Ishikawa (cell line): ENCODE data around the gene MNS1.

Source experiments
- CEBPB ChIP-seq: IDR thresholded peaks from 2 replicates; pipeline ENCODE4 v1.6.1; 2012
- CREB1 ChIP-seq: IDR thresholded peaks from 2 replicates; pipeline ENCODE4 v1.6.1; 2012; ENCODE audit warnings: low read depth
- EGR1 ChIP-seq: IDR thresholded peaks from 2 replicates; pipeline ENCODE4 v1.6.1; 2012
- EP300 ChIP-seq: IDR thresholded peaks from 2 replicates; pipeline ENCODE4 v1.6.1; 2012; ENCODE audit warnings: borderline replicate concordance
- FOXM1 ChIP-seq: IDR thresholded peaks from 2 replicates; pipeline ENCODE4 v1.6.1; 2012; ENCODE audit warnings: low read depth, borderline replicate concordance
- MAX ChIP-seq: IDR thresholded peaks from 2 replicates; pipeline ENCODE4 v1.6.1; 2012
- NFIC ChIP-seq: IDR thresholded peaks from 2 replicates; pipeline ENCODE4 v1.6.1; 2012
- RAD21 ChIP-seq: IDR thresholded peaks from 2 replicates; pipeline ENCODE4 v1.6.1; 2012; ENCODE audit warnings: low read depth
- REST ChIP-seq: IDR thresholded peaks from 2 replicates; pipeline ENCODE4 v1.6.1; 2012; ENCODE audit warnings: low read depth, mild to moderate bottlenecking
- TAF1 ChIP-seq: IDR thresholded peaks from 2 replicates; pipeline ENCODE4 v1.6.1; 2012; ENCODE audit warnings: low read depth, mild to moderate bottlenecking
- TCF12 ChIP-seq: IDR thresholded peaks from 2 replicates; pipeline ENCODE4 v1.6.1; 2012; ENCODE audit warnings: low read depth
- TEAD4 ChIP-seq: IDR thresholded peaks from 2 replicates; pipeline ENCODE4 v1.6.1; 2012
- YY1 ChIP-seq: IDR thresholded peaks from 2 replicates; pipeline ENCODE4 v1.6.1; 2012; ENCODE audit warnings: low read depth
- ZBTB7A ChIP-seq: IDR thresholded peaks from 2 replicates; pipeline ENCODE4 v1.6.1; 2012; ENCODE audit warnings: low read depth
- TF ChIP-seq, protein P1 (sequence below): IDR thresholded peaks from 2 replicates; pipeline ENCODE4 v1.6.1; 2012

The MNS1 gene

DNA sequence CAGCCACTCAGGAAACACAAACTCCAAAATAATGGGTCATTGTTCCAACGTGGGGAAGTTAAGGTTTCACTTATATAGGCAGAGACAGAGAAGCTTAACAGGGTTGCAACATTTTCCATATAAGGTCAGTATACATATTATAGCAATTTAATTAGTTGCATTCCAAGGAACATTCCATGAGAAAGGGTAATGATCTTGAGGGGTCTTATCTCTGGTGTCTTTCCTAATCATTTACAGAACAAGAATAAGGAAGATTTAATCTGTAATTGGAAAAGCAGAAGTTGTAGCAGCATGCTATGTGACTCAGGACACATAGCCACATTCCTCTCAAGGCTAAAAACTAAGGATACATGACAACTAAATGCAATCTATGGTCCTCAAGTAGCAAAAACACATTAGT lies 4.9 kb downstream of the MNS1 start:
- no peak for TF ChIP-seq TCF12
- TF ChIP-seq ZBTB7A = no peak
- TF ChIP-seq TAF1 = no peak
- TF ChIP-seq FOXM1 = no peak
- TF ChIP-seq YY1 = no peak
- no peak for TF ChIP-seq REST
- no peak for TF ChIP-seq RAD21
- no peak for TF ChIP-seq MAX
- TF ChIP-seq CEBPB = no peak
- TF ChIP-seq EGR1 = no peak
- TF ChIP-seq, protein P1, sequence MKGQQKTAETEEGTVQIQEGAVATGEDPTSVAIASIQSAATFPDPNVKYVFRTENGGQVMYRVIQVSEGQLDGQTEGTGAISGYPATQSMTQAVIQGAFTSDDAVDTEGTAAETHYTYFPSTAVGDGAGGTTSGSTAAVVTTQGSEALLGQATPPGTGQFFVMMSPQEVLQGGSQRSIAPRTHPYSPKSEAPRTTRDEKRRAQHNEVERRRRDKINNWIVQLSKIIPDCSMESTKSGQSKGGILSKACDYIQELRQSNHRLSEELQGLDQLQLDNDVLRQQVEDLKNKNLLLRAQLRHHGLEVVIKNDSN = no peak
- no peak for TF ChIP-seq EP300
- TF ChIP-seq TEAD4 = no peak
- no peak for TF ChIP-seq CREB1

DNA sequence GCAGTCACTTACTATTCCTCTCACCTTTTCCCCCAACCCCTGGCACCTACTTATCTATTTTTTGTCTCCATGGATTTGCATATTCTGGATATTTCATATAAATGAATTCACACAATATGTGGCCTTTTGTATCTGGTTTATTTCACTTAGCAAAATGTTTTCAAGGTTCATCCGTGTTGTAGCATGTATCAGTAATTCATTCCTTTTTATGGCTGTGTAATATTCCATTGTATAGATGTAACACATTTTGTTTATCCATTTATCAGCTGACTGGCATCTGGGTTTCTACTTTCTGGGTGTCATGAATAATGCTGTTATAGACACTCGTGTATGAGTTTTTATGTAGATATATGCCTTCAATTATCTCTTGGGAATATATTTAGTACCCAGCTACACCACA lies 5.8 kb downstream of the MNS1 start:
- TF ChIP-seq MAX = no peak
- TF ChIP-seq TCF12 = no peak
- no peak for TF ChIP-seq CEBPB
- TF ChIP-seq NFIC = no peak
- TF ChIP-seq YY1 = no peak

DNA sequence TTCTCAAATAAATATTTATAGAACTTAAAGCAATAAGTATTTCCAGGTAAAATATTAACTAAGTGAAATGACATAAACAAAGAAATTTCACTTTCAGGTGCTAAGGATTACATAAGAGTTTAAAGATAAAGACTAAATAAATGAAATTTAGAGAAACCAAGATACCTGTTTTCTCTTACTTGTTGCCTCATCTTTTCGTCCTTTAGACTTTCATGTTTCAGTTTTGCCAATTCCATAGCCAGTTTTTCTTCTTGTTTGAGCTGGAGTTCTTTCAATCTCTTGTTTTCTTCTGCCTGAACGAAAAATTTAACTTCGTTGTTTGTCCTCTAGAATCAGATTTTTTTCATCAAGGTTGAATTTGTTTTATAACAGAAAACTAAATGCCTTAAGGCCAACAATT lies 8.7 kb downstream of the MNS1 start:
- no peak for TF ChIP-seq CEBPB
- TF ChIP-seq REST = no peak
- TF ChIP-seq EP300 = no peak
- TF ChIP-seq TAF1 = no peak
- no peak for TF ChIP-seq CREB1
- no peak for TF ChIP-seq ZBTB7A
- no peak for TF ChIP-seq RAD21
- TF ChIP-seq TCF12 = no peak
- TF ChIP-seq, protein P1 = no peak
- no peak for TF ChIP-seq EGR1
- no peak for TF ChIP-seq TEAD4
- TF ChIP-seq NFIC = no peak
- TF ChIP-seq YY1 = no peak

DNA sequence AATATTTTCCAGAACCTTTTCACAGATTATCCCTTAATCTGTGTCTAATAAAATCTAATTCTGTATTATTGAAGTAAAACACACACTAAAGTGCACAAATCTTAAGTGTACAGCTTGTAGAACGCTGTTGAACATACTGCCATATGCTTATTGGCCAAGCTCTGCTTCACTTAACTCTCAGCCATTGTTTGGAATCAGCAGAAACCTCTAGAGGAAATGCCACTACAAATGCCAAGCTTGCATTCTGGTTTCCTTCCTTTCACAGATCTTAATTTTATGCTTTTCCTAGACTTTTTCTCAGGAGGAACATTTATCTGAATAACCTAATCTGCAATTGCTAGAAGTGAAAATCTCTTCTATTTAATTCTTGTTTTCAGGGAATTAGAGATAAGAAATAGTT lies 10.1 kb downstream of the MNS1 start:
- TF ChIP-seq CEBPB (no peak), TEAD4 (no peak), TAF1 (no peak), YY1 (no peak), ZBTB7A (no peak), REST (no peak), RAD21 (no peak), EP300 (no peak), CREB1 (no peak), MAX (no peak)
- TF ChIP-seq, protein P1 = no peak
